H1 (cell line): ENCODE results near the gene APOBEC3F. TPM values are rescaled to one million over a fixed set of nuclear protein-coding genes. Genes with fewer than 3 reads are reported as not detected.

Experiments
- CTCF ChIA-PET: fragments of 300-600 bp; sonication (Branson Sonifier 250); formaldehyde crosslinking; loops from one replicate; lab custom pipeline; 2021; ENCODE audit not compliant: partially characterized antibody; lab: Charles Lee
- POLR2A ChIA-PET: fragments of 300-600 bp; sonication (Branson Sonifier 250); formaldehyde crosslinking; loops from one replicate; lab custom pipeline; 2021; ENCODE audit warnings: inconsistent platforms; ENCODE audit not compliant: partially characterized antibody; lab: Charles Lee
- DNase-seq, 2 experiments: peaks; one replicate each; pipeline versions ENCODE4 v3.0.0 to v3.0.0-alpha.2; 2010 to 2022; ENCODE audit warnings: low spot score in 2 of 2, low read depth in 1 of 2, mixed read lengths in 1 of 2
- FAIRE-seq: peaks from 2 replicates; lab custom pipeline; 2011; peaks lifted over from hg19 to GRCh38; lab: Jason Lieb, UNC
- H2AFZ ChIP-seq: 2 replicates; pipeline ENCODE4 v1.8.1; 2012; ENCODE audit warnings: low read length, inconsistent platforms
- H2AK5ac ChIP-seq: 2 replicates; pipeline ENCODE4 v1.6.1; 2013; ENCODE audit warnings: low read depth, low read length
- H2BK120ac ChIP-seq: replicated peaks from 2 replicates; pipeline ENCODE3; 2013; ENCODE audit warnings: low read depth, low read length, inconsistent platforms
- H2BK12ac ChIP-seq: 2 replicates; pipeline ENCODE4 v1.6.1; 2013; ENCODE audit warnings: low read depth, low read length
- H2BK15ac ChIP-seq: 2 replicates; pipeline ENCODE4 v1.6.1; 2013; ENCODE audit warnings: low read length
- H2BK20ac ChIP-seq: 2 replicates; pipeline ENCODE4 v1.6.1; 2013; ENCODE audit warnings: low read length
- H2BK5ac ChIP-seq: 2 replicates; pipeline ENCODE4 v1.6.1; 2013; ENCODE audit warnings: low read depth, low read length
- H3K14ac ChIP-seq: 2 replicates; pipeline ENCODE4 v1.6.1; 2013; ENCODE audit warnings: inconsistent platforms; ENCODE audit not compliant: insufficient read length
- H3K18ac ChIP-seq: 2 replicates; pipeline ENCODE4 v1.6.1; 2013; ENCODE audit warnings: low read length; ENCODE audit errors: extremely low read depth
- H3K23ac ChIP-seq: 2 replicates; pipeline ENCODE4 v1.6.1; 2013; ENCODE audit warnings: inconsistent platforms; ENCODE audit not compliant: insufficient read length
- H3K23me2 ChIP-seq: 2 replicates; pipeline ENCODE4 v1.6.1; 2013; ENCODE audit warnings: low read depth, low read length
- H3K27ac ChIP-seq: 2 replicates; pipeline ENCODE4 v1.6.1; 2011; ENCODE audit warnings: low read depth, low read length, inconsistent platforms
- H3K27me3 ChIP-seq, 4 experiments: replicated peaks in 1 of 4; 1 replicate in 1 of 4; 2 replicates in 3 of 4; pipeline versions ENCODE4 v1.6.1 to v1.8.1; 2011 to 2013; ENCODE audit warnings: low read length in 3 of 4, mild to moderate bottlenecking in 3 of 4, inconsistent platforms in 2 of 4, mixed read lengths in 2 of 4, moderate library complexity in 1 of 4; ENCODE audit not compliant: control insufficient read depth in 3 of 4, insufficient read depth in 3 of 4; ENCODE audit errors: extremely low read depth in 1 of 4
- H3K36me3 ChIP-seq, 4 experiments: 2 replicates each; pipeline versions ENCODE4 v1.6.1 to v1.8.1; 2011 to 2013; ENCODE audit warnings: mild to moderate bottlenecking in 4 of 4, low read length in 3 of 4, moderate library complexity in 2 of 4, control low read depth in 1 of 4, inconsistent platforms in 1 of 4; ENCODE audit not compliant: insufficient read depth in 4 of 4, control insufficient read depth in 2 of 4
- H3K4ac ChIP-seq: replicated peaks from 2 replicates; pipeline ENCODE3; 2013; ENCODE audit warnings: low read length, low read depth, mixed read lengths, inconsistent platforms; ENCODE audit not compliant: insufficient read length
- H3K4me1 ChIP-seq, 4 experiments: replicated peaks in 1 of 4; 1 replicate in 1 of 4; 2 replicates in 3 of 4; pipeline versions ENCODE4 v1.6.1 to v1.8.1; 2011 to 2013; ENCODE audit warnings: low read length in 3 of 4, inconsistent platforms in 2 of 4, mixed read lengths in 1 of 4; ENCODE audit not compliant: insufficient read depth in 4 of 4, control insufficient read depth in 3 of 4
- H3K4me2 ChIP-seq, 2 experiments: 2 replicates each; pipeline versions ENCODE4 v1.6.1 to v1.8.1; 2011 to 2013; ENCODE audit warnings: low read depth in 2 of 2, low read length in 2 of 2, control low read depth in 1 of 2, inconsistent platforms in 1 of 2, mild to moderate bottlenecking in 1 of 2; ENCODE audit not compliant: insufficient read depth in 1 of 2
- H3K4me3 ChIP-seq, 4 experiments: fragments of 200-600, 300-600 bp in 1 of 4; sonication (generic), shearing (Covaris generic), sonication (Bioruptor Twin) in 1 of 4; 2 replicates each; pipeline versions ENCODE4 v1.5.1 to v1.8.1; 2011 to 2016; ENCODE audit warnings: low read length in 4 of 4, low read depth in 3 of 4, control low read depth in 2 of 4, inconsistent platforms in 2 of 4, mild to moderate bottlenecking in 2 of 4, mixed read lengths in 1 of 4, moderate library complexity in 1 of 4; ENCODE audit not compliant: insufficient read depth in 2 of 4; ENCODE audit errors: extremely low read depth in 1 of 4
- H3K56ac ChIP-seq: replicated peaks from 2 replicates; pipeline ENCODE3; 2013; ENCODE audit warnings: low read depth, mild to moderate bottlenecking, mixed read lengths, low read length, inconsistent platforms; ENCODE audit not compliant: insufficient read length
- H3K79me1 ChIP-seq: 2 replicates; pipeline ENCODE4 v1.6.1; 2013; ENCODE audit warnings: low read depth, low read length, control low read depth
- H3K79me2 ChIP-seq, 2 experiments: 2 replicates each; pipeline versions ENCODE4 v1.6.1 to v1.8.1; 2012 to 2013; ENCODE audit warnings: low read length in 2 of 2, mild to moderate bottlenecking in 2 of 2, inconsistent platforms in 1 of 2; ENCODE audit not compliant: insufficient read depth in 2 of 2, control insufficient read depth in 1 of 2
- H3K9ac ChIP-seq, 4 experiments: replicated peaks in 1 of 4; 1 replicate in 1 of 4; 2 replicates in 3 of 4; pipeline versions ENCODE4 v1.6.1 to v1.8.1; 2011 to 2013; ENCODE audit warnings: low read depth in 3 of 4, low read length in 3 of 4, control low read depth in 2 of 4, mild to moderate bottlenecking in 2 of 4, moderate library complexity in 2 of 4, inconsistent platforms in 1 of 4; ENCODE audit errors: extremely low read depth in 1 of 4
- H3K9me3 ChIP-seq, 2 experiments: 2 replicates each; pipeline versions ENCODE4 v1.6.1 to v1.8.1; 2012 to 2013; ENCODE audit warnings: mild to moderate bottlenecking in 2 of 2, moderate library complexity in 2 of 2, control low read depth in 1 of 2, inconsistent platforms in 1 of 2, low read depth in 1 of 2, low read length in 1 of 2, mixed read lengths in 1 of 2; ENCODE audit not compliant: insufficient read depth in 2 of 2
- H4K20me1 ChIP-seq, 2 experiments: replicated peaks in 1 of 2; 2 replicates each; pipeline versions ENCODE3 to v1.8.1; 2011 to 2013; ENCODE audit warnings: inconsistent platforms in 2 of 2, low read length in 2 of 2, mild to moderate bottlenecking in 1 of 2; ENCODE audit not compliant: insufficient read depth in 2 of 2, control insufficient read depth in 1 of 2
- H4K5ac ChIP-seq: 2 replicates; pipeline ENCODE4 v1.6.1; 2013; ENCODE audit warnings: low read length, low read depth, mixed read lengths, inconsistent platforms; ENCODE audit not compliant: insufficient read length
- H4K8ac ChIP-seq: 2 replicates; pipeline ENCODE4 v1.8.0; 2013; ENCODE audit warnings: mild to moderate bottlenecking, moderate library complexity, low read length, inconsistent platforms; ENCODE audit not compliant: insufficient read depth; ENCODE audit errors: extremely low read depth
- H4K91ac ChIP-seq: replicated peaks from 2 replicates; pipeline ENCODE3; 2013; ENCODE audit warnings: low read length, mixed read lengths, inconsistent platforms; ENCODE audit not compliant: insufficient read length
- BACH1 ChIP-seq: IDR thresholded peaks from 2 replicates; pipeline ENCODE4 v1.6.1; 2012; ENCODE audit warnings: low read length, improper control_type of control experiment
- BCL11A ChIP-seq, 2 experiments: IDR thresholded peaks; one replicate each; pipeline ENCODE4 v1.6.1; 2011; ENCODE audit warnings: low read depth in 2 of 2, low read length in 2 of 2, mild to moderate bottlenecking in 2 of 2
- CEBPB ChIP-seq: IDR thresholded peaks from 2 replicates; pipeline ENCODE4 v1.6.1; 2012; ENCODE audit warnings: low read depth, low read length
- EGR1 ChIP-seq: IDR thresholded peaks from 2 replicates; pipeline ENCODE4 v1.6.1; 2011; ENCODE audit warnings: low read depth, low read length, borderline replicate concordance
- MAFK ChIP-seq: IDR thresholded peaks from 2 replicates; pipeline ENCODE4 v1.6.1; 2012; ENCODE audit warnings: low read depth, mild to moderate bottlenecking, improper control_type of control experiment, low read length
- MAX ChIP-seq: IDR thresholded peaks from 2 replicates; pipeline ENCODE4 v1.6.1; 2012; ENCODE audit warnings: inconsistent platforms
- PHF8 ChIP-seq: fragments of 200-600 bp; sonication (generic); conservative IDR thresholded peaks from 2 replicates; pipeline ENCODE4 v1.7.1; 2012; ENCODE audit warnings: low read depth, mild to moderate bottlenecking, inconsistent platforms, low read length, moderate library complexity
- TEAD4 ChIP-seq: IDR thresholded peaks from 2 replicates; pipeline ENCODE4 v1.6.1; 2012; ENCODE audit warnings: low read depth, low read length, inconsistent platforms, mixed read lengths
- WGBS, 2 experiments: shearing (Covaris generic) in 1 of 2; methylation state at CpG; one replicate each; pipeline versions ENCODE4 v1.1.6 to v1.1.7; 2013 to 2015; ENCODE audit warnings: low lambda C conversion rate in 2 of 2, mixed read lengths in 2 of 2, inconsistent platforms in 1 of 2, low coverage in 1 of 2, missing lambda C conversion rate in 1 of 2; ENCODE audit not compliant: insufficient replicate concordance in 2 of 2, insufficient coverage in 1 of 2, insufficient read length in 1 of 2; ENCODE audit errors: extremely low coverage in 1 of 2, missing lambda C conversion rate in 1 of 2; 5-methylcytosine and 5-hydroxymethylcytosine counted together
- polyA plus RNA-seq, 7 experiments: library from polyadenylated mRNA; depleted of rRNA in 3 of 7; stranded (reverse) in 5 of 7; unstranded in 2 of 7; fragments of >200 nt in 5 of 7; fragments of 200-250 nt in 2 of 7; gene quantifications; 1 replicate in 5 of 7; 2 replicates in 1 of 7; 4 replicates in 1 of 7; pipeline versions ENCODE4 v1.2.1 to v1.2.3, GENCODE V29; 2011 to 2013; ENCODE audit warnings: missing spikeins in 2 of 7, mixed read lengths in 2 of 7
- total RNA-seq: library from RNA; stranded (reverse); fragmentation: NEBNext Ultra II Directional; extraction: Animal tissue kit (Norgen Biotek cat#: 25700); gene quantifications from 2 replicates; pipeline ENCODE4 v1.2.1, GENCODE V29; 2021

Gene APOBEC3F
- total and polyA plus RNA-seq, 2 of the 8 experiments (the other 6 are each of a cell fraction or from before 2014, with no cell fraction given), result 4.0 to 7.3 TPM

GRCh38 chr22:39087881-39088684 is 47.4 kb downstream of the APOBEC3F start:
- Histone ChIP-seq H2BK20ac (peak overlapping the region; percentile 86; the same call in 1 of the 2 replicates), H2BK15ac (peak overlapping the region; percentile 100), H3K18ac (peak overlapping the region; percentile 88), H4K91ac (peak overlapping the region; percentile 99), H2AFZ (peak overlapping the region; percentile 85; the same call in 1 of the 2 replicates), H4K8ac (peak overlapping the region; percentile 94), H2BK5ac (peak overlapping the region; percentile 66; the same call in 1 of the 2 replicates), H3K9ac (peak overlapping the region in 1 of 4 experiments; percentile 44; a peak in 3 of 7 replicates), H3K27me3 (peaks cover 0 to 2% (median 0%) of the 10 kb centered on the region in 4 experiments; a peak in 2 of 7 replicates), H3K4me1 (peaks cover 0 to 9% (median 6%) of the 10 kb centered on the region in 4 experiments; a peak in 6 of 7 replicates), H3K4ac (peak overlapping the region; percentile 85), H4K5ac (peak overlapping the region; percentile 85), H3K14ac (no peak overlapping the region), H2BK12ac (peak overlapping the region; percentile 99; the same call in 1 of the 2 replicates), H2AK5ac (peak overlapping the region; percentile 100), H3K4me2 (peak overlapping the region; percentile 39 to 46; a peak in 2 of 4 replicates), H3K79me2 (no peaks in the 10 kb centered on the region), H3K79me1 (no peaks in the 10 kb centered on the region), H3K27ac (no peak overlapping the region), H3K9me3 (no peaks in the 10 kb centered on the region), H4K20me1 (peaks cover 0 to 2% of the 10 kb centered on the region in 2 experiments), H3K36me3 (no peaks in the 10 kb centered on the region), H2BK120ac (peak overlapping the region; percentile 72), H3K4me3 (no peak overlapping the region), H3K56ac (no peak overlapping the region)
- POLR2A ChIA-PET, result interaction anchor here (1.1 to 2.0 kb wide), 4 partner anchors 11 to 231 kb away, joined by 3 to 8 read pairs (median 5); partner anchors contain the start of gene RPL3
- WGBS, 2 experiments, result 63% methylated on average over 17 of the region's 18 CpGs; no CpG with 5 or more reads in 1 of the 2 experiments
- peak in 1 of 2 experiments; percentile 81 for DNase-seq
- CTCF ChIA-PET, result interaction anchor here (1.1 to 1.6 kb wide), 4 partner anchors 21 to 218 kb away, joined by 3 to 4 read pairs (median 3); no protein-coding TSS in a partner anchor
- no peak for TF ChIP-seq BCL11A (IDR thresholded peaks at IDR 0.05; ENCODE audit: low read depth in 2 of 2, low read length in 2 of 2)
- no peak for TF ChIP-seq TEAD4
- TF ChIP-seq CEBPB, result no peak
- TF ChIP-seq PHF8, result no peak
- no peak for TF ChIP-seq EGR1
- peak; percentile 41; the same call in 1 of the 2 replicates for TF ChIP-seq MAX
- no peak for TF ChIP-seq MAFK
- no peak for TF ChIP-seq BACH1
- TF ChIP-seq, all 59 proteins: peak for 1
- peaks cover 2% of the 10 kb centered on the region; the same call in 1 of the 2 replicates for H3K23me2 ChIP-seq
- H3K23ac ChIP-seq, result no peak overlapping the region
- FAIRE-seq, result no peak
